ENCODE results near the gene MAN1A1.
"Not testable (repeated sequence)": the region's sequence is repeated elsewhere in the genome, so short reads cannot be mapped to it uniquely, and the experiment has no call there.

The MAN1A1 gene

DNA sequence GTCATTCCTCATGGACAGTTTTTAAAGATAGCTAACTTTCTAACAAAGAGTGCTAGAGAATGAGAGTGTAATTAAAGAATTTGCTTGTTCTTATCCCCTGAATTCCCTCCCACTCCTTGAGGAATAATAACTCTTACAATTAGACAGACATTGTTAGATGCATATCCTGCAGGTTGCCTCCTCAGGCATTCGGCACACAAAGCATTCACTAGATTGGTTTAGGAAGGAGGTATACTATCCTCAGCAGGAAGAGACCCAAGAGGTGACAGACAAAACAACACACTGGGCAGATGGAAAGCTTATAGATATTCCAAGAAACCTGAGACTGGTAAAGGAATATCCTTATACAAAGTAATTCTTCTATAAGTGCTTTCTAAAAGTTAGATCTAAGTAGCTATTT, 162.0 kb downstream of the MAN1A1 start:
- no peak for DNase-seq

DNA sequence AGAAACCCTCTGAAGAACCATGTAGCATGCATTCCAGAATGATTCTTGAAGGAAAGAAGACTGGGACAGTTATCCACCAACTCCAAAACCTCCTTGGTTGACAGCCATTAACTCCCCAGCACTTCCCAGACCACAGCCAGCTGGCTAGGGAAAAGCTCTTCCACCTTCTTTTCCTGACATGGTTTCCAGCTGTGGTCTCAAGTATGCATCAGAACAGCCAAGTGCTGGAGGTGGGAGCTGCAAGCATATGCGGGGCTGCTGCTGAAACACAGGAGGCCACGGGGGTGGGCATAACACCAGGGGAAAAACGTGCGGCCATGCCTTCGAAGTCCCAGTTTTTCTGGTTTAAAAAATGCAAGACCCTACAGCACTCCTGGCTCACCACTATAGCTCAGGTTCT, 163.1 kb downstream of the MAN1A1 start:
- DNase-seq = no peak

DNA sequence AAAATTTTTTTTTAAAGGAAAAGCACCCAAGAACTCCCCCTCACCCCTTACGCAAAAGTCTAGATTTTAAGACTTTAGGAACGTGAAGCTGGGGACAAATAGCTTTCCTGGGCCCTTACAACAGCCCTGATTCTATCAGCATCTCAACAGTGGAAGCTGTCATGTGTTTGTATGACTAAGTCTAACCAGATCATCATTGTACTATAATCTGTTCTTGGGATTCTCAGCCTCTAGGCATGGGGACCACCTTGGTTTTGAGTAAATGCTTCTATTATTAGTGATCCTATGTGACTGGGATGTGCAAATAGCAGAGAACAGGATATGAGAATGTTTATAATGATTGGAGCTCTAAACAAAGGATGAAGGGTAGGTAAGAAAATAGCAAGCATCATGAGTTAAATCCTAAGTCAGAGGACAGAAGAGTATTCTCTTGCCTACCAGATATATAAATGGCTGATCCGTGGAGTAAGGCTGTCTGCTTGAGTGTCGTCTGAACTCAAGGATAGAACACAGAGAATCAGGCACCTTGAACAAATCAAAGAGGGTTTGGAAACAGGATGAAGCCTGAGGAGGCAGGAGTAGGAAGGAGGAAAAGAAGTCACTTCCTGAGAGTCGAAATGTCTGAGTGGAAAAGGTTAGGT, 165.4 kb downstream of the MAN1A1 start:
- DNase-seq = no peak

DNA sequence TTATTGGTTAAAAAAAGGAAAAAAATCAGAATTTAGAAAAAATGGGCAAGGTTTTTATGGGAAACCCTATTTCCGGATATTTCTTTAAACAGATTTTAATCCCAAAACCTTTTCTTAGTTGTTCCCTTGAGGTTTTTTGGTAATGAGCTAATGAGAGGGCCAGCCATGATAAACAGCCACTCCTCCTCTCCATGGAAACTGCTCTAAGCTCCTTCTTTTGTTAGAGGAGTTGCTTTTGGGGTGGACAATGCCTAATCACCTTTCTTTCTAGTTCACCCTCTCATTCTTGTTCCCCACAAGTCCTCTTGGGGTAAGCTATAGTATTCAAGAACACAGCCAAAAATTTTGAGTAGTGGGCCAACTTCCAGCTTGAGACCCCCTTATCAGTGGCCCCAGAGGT, 166.1 kb downstream of the MAN1A1 start:
- DNase-seq = no peak

DNA sequence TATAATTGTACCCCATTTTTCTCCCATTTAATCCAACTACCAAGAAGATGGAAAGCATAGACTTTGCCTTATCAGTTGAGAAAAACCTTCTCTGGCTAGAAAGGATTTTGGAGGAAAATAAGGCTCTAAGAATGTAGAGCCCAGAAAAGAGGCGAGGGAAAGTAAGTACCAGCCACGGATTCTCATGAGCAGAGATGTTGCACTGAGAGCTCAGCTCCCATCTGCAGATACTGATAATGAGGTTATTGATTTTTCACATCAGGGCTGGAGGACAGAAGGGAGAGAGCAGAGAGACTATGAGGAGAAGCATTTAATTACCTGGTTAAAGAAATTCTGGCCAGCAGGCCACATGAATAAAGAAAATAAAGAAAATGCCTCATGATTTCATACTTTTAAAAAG, 166.7 kb downstream of the MAN1A1 start:
- DNase-seq = no peak

DNA sequence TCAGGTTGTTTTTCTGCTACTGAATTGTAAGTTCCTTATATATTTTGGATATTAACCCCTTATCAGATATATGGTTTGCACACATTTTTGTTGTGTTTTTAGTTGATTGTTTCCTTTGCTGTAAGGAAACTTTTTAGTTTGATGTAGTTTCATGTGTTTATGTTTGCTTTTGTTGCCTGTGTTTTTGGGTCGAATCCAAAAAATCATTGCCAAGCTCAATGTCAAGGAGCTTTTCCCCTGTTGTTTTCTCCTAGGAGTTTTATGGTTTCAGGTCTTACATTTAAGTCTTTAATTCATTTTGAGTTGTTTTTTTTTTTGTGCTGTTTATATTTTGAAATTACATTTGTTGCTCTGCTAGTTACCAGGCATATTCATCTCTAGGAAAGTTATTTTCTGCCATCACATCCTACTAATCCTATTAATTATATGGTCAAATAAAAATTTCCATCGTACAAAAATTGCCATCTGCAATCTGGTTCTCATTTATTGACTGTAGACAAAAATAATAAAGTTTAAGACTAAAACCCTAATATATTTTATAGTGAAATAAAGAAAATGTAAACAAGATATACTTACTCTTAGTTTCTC, 167.3 kb downstream of the MAN1A1 start:
- no peak for DNase-seq

DNA sequence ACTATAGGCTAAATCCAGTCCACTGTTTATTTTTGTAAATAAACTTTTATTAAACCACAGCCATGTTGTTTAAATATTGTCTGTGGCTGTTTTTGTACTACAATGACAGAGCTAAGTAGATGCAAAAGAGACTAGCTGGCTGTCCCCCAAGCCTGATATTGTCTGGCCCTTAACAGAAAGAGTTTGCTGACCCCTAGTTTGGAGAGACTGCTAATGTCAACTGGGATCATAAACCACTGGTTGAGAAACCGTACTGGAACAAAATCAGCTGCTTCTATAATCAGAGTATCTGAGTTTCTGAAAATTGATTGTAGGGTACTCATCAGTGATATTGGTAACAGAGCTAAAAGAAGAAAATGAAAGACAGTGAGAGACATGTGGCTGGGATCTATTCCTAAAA, 168.5 kb downstream of the MAN1A1 start:
- DNase-seq = no peak

DNA sequence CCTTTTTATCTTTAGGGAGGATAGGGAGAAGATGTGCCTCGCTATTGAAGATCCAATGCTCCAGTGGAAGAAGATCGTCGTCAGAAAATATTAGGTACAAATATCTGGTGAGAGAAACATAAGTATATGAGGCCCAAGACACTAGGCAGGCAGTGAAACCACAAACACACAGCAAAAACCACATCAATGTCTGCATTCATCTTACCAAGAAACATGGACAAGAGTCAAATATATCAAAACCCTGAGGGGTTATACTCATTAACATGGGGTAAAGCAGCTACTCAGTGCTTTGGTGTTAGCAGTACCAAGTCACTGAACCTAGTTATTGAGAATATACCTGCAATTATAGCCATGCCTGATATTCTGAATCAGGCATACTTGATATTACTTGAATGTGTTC, 169.7 kb downstream of the MAN1A1 start:
- no peak for DNase-seq

DNA sequence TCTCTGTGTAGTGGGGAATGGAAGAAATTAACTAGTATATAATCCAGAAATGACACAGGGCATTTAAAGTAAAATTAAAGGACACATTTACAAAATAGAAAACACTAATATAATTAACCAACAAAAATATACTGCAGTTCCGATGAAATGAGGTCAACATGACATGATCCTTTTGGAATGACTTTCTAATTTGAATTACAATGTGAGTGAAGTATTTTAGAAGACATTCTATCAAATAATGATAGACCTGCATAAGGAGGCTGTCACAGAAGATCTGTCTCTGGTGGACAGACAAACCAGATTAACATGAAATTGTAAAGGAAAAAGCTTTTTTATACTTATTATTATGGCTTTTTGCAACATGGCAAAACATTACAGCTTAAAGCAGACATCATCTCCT, 170.5 kb downstream of the MAN1A1 start:
- no peak for DNase-seq

DNA sequence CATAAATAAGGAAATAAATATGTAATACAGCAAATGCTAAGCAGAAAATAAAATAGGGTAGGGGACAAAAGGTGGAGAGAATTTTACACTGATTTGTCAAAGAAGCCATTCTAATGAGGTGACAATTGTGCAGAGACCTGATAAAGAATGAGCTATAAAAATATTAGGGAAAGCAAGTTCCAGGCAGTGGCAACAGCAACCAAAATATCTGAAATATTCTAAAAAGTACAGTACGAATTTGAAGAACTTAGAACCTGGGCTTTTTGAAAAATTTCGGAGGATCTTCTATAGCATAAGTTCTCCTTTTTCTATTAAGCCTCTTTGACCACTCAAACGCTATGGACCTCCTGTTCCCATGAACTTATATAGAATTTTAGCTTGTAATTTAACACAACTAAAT, 173.1 kb downstream of the MAN1A1 start:
- no peak for DNase-seq

DNA sequence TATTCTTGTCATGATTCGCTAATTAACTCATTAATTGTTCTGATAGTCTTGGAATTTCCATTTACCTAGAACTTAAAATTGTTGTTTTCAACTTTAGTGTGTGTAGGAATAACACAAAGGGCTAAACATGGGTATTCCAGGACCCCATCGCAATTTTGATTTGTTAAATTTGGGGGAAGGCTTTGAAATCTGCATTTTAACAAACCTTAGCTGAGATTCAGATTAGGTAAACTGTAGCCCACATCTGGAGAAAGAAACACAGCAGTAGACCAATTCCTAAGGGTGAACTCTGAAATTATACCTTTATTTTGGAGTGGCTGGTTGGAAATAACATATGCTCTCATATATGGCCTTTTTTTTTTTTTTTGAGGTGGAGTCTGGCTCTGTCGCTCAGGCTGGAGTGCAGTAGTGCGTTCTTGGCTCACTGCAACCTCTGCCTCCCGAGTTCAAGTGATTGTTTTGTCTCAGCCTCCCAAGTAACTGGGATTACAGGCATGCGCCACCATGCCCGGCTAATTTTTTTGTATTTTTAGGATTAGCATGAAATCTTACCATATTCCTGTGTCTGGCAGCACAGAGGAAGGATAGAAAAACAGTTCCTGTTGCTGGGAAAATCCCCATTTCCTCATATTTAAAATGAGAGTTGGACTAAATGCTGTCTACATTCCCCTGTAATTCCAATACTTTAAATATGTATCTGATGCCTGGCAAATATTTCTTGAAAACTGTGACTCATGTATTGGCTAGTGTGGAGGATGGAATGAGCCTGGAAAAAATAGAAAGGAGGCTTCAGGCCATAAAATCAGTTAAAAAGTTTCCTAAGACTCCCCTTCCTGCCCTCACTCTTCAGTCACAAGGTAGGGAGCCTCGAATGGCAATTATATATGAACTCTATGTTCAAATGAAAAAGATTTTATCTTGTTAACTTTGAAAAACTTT, 174.4 kb downstream of the MAN1A1 start:
- DNase-seq = no peak

DNA sequence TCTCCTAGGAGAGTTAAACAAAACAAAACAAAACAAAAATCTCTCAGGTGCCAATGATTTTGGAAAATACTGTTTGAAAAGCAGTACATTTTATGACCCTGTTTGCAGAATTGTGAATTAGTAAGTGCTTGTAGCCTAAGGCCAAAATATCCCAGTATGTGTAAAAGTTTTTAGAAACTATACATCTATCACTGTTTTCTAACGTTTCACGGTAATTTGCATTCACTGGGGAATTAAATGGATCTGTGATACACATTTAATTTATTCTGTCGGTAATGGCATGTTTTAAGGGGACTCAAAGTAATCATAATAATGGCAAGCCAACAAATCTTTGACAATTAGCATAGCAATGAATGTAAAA, 175.5 kb downstream of the MAN1A1 start:
- DNase-seq = no peak

DNA sequence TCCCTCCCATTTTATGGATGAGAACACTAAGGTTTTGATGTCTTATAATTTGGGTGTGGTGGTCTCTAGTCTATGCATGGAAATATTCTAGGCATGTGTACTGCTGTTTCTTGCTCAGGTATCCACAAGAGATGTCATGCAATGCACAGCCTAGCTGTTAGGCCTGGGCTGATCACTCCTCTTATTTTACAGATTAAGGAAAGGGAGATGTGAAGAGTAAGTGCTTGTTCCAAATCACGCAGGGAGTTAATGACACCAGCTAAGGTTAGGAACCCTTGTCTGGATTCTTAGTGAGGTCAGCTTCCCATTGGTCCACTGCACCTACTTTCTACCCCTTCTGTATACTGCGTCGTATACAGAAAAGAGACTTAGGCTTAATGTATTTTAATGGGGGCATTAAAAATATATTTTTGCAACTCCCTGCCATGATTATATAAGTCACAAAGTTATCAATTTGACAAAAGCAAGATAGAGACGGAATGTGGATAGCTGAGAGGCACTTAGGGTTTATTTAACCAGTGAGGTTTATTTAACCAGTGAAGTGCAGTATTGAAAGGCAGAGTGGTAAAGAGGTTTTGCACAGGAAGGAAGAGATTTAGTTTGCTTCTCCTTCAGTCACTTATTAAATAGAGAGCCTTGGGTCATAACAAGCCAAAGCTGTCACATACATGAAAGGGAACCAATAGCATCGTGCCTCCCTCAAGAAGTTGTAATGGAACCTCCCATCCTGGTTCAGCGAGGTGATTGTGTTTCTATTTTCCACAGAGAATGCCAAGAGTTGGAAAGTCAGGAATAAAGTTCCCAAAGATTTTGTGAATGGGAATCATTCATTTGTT, 176.1 kb downstream of the MAN1A1 start:
- no peak for DNase-seq

DNA sequence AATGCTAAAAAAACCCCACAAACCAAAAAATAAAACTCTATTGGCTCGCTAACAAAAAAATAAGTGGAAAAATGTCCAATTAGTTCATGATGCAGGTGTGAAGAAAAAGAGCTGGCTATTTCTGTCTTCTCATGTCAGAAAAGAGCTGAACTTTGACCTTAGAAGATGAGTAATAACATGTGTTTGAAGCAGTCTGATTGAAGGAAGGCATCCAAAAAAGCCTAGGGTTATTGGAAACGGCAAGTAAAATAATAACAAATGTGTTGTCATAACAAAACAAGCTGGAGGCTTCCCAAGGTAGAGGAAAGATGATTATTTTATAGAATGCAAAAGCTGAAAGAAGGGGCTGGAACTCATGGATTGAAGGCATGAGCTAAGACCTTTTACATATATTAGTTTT, 176.7 kb downstream of the MAN1A1 start:
- no peak for DNase-seq

DNA sequence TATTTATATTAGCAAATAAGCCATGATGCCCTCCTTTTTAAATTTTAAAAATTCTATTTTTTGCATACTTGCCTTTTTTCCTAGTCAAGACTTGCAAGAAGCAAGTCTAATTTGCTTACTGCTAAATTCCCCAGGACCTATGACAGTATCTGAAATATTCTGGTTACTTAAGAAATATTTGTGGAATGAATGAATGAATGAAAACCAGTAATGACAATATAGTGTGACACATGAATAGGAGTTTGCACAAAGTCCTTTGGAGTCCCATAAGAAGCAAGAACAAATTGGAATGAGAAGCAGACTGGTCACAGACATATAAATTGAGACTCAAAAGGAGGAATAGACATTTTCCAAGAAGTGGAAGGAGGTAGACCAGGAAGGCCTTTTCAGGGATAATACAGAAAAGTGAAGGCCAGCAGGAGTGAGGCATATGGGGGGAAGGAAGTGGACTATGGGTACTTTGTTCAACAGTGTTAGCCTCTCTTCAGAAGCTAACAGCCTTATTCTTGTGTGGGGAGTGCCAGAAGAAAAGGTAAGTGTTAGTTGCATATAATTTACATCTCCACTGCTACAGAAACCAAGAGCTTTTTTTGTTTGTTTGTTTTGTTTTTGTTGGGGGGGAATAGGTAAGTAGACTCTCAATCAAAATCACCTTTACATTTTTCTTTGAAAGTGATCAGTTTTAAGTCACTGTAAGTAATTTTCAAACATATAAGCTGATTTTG, 177.5 kb downstream of the MAN1A1 start:
- DNase-seq = no peak

DNA sequence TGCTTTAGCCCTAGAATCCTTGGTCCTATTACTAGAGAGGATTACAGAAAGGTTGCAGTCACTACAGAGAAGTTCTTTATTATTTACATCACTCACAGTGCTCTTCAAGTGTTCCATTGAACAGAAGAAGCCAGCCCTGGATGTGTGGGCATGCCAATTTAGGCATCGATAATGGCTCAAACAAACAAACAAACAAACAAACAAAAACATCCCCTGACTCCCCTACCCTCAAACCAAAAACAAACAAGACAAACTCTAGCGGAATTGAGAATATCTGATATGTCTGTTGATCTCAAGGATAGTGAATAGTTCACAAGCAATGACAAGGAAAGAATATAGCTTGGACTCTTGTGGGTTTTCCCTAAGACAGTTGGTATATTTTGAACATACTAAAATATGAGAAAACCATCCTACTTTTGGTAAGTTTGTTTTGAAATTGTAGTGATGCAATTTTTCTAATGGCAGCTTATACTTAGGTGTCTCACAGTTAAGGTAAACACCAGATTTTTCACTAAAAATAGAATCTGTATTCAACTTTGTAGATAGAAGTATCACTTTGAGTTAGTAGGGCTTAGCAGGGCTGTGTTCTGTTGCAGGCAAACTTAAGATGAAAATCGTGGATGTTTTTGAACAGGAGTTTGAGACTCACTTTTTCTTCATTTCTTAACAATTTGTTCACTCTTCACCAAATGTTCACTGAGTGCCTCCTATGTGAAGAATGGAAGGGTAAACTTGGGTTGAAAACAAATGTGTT, 178.3 kb downstream of the MAN1A1 start:
- no peak for DNase-seq

DNA sequence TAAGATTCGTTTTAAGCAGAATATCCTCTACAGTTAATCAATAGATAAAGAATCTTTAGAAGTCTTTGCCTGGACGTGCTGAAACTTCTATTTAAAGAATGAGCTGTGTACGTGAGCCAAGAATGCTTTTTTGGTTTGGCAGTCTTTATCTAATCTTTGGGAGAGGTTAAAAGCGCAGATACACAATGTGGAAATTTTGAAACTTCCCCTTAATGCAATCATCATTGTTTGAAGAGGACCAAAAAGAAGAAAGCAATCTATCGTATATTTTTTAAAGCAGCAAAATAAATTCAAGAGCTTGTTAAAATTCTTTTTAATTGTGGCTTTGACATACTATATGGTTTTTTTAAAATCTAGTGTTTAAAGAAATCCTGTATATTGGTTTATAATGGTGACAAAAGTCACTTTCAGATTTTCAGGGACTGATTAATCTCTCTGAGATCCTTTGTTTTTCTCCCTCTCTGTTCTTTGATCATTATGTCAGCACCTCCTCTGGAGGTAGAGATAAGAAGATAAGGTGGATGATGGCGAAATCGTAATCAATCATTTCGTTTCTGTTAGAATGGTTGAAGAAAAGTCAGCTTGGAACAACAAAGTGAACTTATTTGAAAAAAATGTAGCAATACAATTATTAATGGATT, 179.0 kb downstream of the MAN1A1 start:
- no peak for DNase-seq

DNA sequence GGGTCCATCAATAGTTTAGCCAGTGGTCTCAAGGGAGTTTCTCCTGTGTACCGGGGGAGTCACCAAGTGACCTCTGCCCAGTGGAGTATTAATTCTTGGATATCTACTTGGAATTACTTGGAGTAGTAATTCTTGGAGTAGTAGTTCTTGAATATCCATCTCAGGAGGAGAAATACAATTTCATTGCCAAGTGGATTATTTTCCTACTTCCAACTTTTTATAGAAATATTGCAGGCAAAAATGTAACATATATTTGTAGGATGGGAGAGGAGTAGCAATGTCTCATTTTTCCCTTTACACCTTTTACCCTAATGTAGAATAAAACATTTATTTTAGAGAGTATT, 179.5 kb downstream of the MAN1A1 start:
- no peak for DNase-seq

DNA sequence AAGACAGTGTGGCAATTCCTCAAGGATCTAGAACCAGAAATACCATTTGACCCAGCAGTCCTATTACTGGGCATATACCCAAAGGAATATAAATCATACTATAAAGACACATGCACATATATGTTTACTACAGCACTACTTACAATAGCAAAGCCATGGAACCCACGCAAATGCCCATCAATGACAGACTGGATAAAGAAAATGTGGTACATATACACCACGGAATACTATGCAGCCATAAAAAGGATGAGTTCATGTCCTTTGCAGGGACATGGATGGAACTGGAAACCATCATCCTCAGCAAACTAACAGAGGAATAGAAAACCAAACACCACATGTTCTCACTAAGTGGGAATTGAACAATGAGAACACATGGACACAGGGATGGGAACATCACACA, 180.2 kb downstream of the MAN1A1 start:
- not testable (repeated sequence) for DNase-seq

DNA sequence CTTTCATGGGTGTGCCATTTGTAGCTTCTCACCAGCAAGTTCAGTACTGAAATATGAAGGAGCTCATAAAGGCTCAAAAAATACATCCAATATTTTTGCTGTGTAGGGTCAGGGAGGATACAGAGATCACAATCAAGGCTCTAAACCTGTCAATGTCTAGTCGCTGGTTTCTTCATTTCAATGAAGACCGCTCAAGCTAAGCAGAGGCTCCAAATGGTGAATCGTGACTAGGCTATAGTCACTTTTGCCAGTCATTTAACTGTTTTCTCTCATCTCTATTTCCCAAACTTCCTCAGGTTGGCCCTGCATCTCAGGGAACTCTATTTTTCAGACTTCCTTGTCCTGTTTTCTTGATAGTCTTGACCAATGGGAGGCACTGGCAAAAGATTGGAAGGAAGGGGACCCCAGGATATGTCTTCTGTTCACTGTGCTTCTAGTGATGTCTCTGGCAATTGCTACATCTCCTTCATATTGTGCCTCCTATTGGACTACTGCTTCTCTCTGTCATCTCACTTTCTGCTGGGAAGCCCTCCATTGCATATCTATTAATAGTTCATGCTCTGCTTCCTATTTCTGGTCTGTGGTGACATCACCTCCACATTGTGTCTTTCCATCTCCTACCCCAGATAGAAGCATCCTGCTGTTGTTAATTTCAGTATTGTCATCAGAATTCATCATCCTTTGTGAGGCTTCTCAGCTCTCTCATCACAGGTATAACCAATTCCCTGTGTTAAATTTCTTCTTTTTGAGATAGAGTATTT, 183.4 kb downstream of the MAN1A1 start:
- no peak for DNase-seq

DNA sequence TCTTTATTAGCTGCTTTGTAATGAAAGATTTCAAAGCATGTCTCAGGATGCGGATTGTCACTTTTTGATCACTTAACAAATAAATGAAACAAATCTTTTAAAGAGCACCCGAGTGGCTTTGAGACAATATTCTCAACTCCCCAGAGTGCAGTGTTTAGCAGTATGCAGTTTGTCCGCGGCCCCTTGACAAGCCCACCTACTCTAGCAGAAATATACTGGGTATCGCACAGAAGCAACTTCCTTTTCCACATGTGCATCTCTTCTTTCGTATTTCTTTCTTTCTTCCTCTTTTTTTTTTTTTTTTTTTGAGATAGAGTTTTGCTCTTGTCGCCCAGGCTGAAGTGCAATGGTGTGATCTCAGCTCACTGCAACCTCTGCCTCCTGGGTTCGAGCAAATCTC, 186.6 kb downstream of the MAN1A1 start:
- no peak for DNase-seq
